ENCODE data around the gene TTC9C. TPM values are rescaled to one million over a fixed set of nuclear protein-coding genes. Genes with fewer than 3 reads are reported as not detected.
A peak's percentile ranks its signal among the peaks of the same experiment; 100 is the strongest.

TTC9C gene
- total and polyA plus RNA-seq, 2 of the 13 experiments (the other 11 are each of a cell fraction or from before 2014, with no cell fraction given) = 28.0 to 36.4 TPM

GRCh38 chr11:62753736-62754603 is 25.7 kb downstream of the TTC9C start, which contains the start of gene ZBTB3 (continued):
- TF ChIP-seq NR2F6 (IDR thresholded peaks at IDR 0.05) (no peak; the same call in 1 of the 2 replicates), NR2F6 (CRISPR knock-in tag; IDR thresholded peaks at IDR 0.05) (0 out of 2 replicates have a peak, but pooled peaks have one; percentile 12), RBM39 (IDR thresholded peaks at IDR 0.05; ENCODE audit: low read depth, low read length, poor library complexity, severe bottlenecking) (peak; percentile 40), KDM5B (CRISPR knock-in tag; IDR thresholded peaks at IDR 0.05; ENCODE audit: borderline replicate concordance) (peak; percentile 59; the same call in 1 of the 2 replicates), ZNF574 (CRISPR knock-in tag; IDR thresholded peaks at IDR 0.05) (peak; percentile 26; the same call in 1 of the 2 replicates), KMT2A (CRISPR knock-in tag; IDR thresholded peaks at IDR 0.05) (peak; percentile 65; the same call in 1 of the 2 replicates), ZSCAN31 (CRISPR knock-in tag; IDR thresholded peaks at IDR 0.05; ENCODE audit: low read depth) (peak; percentile 49), NR2C2 (CRISPR knock-in tag; IDR thresholded peaks at IDR 0.05; ENCODE audit: borderline replicate concordance) (peak; percentile 55), ZSCAN25 (CRISPR knock-in tag; IDR thresholded peaks at IDR 0.05) (peak; percentile 31; the same call in 1 of the 2 replicates), HNF1B (CRISPR knock-in tag; IDR thresholded peaks at IDR 0.05) (peak; percentile 49), MAFK (conservative IDR thresholded peaks at IDR 0.05 in 1 of 2, IDR thresholded peaks at IDR 0.05 in 1 of 2; ENCODE audit: low read length in 2 of 2) (no peak), LCORL (IDR thresholded peaks at IDR 0.05) (no peak), LCORL (CRISPR knock-in tag; IDR thresholded peaks at IDR 0.05) (peak; percentile 56), XRCC5 (optimal IDR thresholded peaks at IDR 0.05; ENCODE audit: low read length) (peak; percentile 64), SP5 (CRISPR knock-in tag; IDR thresholded peaks at IDR 0.05; ENCODE audit: borderline replicate concordance, low read depth) (peak; percentile 71; the same call in 1 of the 2 replicates)
- TF ChIP-seq, protein P1, sequence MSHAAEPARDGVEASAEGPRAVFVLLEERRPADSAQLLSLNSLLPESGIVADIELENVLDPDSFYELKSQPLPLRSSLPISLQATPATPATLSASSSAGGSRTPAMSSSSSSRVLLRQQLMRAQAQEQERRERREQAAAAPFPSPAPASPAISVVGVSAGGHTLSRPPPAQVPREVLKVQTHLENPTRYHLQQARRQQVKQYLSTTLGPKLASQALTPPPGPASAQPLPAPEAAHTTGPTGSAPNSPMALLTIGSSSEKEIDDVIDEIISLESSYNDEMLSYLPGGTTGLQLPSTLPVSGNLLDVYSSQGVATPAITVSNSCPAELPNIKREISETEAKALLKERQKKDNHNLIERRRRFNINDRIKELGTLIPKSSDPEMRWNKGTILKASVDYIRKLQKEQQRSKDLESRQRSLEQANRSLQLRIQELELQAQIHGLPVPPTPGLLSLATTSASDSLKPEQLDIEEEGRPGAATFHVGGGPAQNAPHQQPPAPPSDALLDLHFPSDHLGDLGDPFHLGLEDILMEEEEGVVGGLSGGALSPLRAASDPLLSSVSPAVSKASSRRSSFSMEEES (CRISPR knock-in tag; IDR thresholded peaks at IDR 0.05) = peak; percentile 15; the same call in 1 of the 2 replicates
- TF ChIP-seq, protein P2, sequence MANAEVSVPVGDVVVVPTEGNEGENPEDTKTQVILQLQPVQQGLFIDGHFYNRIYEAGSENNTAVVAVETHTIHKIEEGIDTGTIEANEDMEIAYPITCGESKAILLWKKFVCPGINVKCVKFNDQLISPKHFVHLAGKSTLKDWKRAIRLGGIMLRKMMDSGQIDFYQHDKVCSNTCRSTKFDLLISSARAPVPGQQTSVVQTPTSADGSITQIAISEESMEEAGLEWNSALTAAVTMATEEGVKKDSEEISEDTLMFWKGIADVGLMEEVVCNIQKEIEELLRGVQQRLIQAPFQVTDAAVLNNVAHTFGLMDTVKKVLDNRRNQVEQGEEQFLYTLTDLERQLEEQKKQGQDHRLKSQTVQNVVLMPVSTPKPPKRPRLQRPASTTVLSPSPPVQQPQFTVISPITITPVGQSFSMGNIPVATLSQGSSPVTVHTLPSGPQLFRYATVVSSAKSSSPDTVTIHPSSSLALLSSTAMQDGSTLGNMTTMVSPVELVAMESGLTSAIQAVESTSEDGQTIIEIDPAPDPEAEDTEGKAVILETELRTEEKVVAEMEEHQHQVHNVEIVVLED (CRISPR knock-in tag; IDR thresholded peaks at IDR 0.05; ENCODE audit: borderline replicate concordance) = 0 out of 2 replicates have a peak, but pooled peaks have one; percentile 25
- TF ChIP-seq, protein P3, sequence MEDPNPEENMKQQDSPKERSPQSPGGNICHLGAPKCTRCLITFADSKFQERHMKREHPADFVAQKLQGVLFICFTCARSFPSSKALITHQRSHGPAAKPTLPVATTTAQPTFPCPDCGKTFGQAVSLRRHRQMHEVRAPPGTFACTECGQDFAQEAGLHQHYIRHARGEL (CRISPR knock-in tag; IDR thresholded peaks at IDR 0.05) = no peak
